ENCODE data around the gene EBF4.

Gene EBF4

DNA sequence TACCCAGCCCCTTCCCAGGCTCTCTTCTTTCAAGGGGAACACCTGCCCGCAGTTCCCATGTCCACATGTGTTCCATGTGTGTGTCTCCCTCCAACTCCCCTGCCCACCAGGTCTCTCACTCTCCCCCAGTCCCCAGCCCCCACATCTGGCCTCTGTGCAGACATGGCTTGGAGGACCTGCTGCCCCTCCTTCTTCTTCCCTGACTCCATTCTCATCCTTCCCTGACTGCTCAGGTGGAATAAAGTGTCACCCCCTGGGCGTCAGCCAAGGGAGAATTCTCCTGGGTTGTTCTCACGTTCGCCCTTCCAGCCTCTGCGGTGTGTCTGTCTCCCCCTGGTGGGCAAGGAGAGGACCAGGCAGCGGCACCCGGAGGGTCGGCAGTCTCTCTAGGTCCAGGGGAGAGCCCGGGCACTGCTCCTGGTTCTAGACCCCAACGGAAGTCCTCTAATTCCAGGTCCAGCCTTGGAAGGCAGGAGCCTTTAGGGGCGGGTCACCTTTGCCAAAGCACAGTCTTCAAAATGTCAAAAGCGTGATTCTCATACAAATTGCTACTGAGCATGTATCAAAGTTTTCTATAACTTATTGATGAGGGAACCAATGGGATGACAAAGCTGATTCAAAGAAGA, 50.5 kb downstream of the EBF4 start:
- no peak overlapping the region for H3K4me3 ChIP-seq (ENCODE audit: low read depth, low read length)
- TF ChIP-seq, protein P1, sequence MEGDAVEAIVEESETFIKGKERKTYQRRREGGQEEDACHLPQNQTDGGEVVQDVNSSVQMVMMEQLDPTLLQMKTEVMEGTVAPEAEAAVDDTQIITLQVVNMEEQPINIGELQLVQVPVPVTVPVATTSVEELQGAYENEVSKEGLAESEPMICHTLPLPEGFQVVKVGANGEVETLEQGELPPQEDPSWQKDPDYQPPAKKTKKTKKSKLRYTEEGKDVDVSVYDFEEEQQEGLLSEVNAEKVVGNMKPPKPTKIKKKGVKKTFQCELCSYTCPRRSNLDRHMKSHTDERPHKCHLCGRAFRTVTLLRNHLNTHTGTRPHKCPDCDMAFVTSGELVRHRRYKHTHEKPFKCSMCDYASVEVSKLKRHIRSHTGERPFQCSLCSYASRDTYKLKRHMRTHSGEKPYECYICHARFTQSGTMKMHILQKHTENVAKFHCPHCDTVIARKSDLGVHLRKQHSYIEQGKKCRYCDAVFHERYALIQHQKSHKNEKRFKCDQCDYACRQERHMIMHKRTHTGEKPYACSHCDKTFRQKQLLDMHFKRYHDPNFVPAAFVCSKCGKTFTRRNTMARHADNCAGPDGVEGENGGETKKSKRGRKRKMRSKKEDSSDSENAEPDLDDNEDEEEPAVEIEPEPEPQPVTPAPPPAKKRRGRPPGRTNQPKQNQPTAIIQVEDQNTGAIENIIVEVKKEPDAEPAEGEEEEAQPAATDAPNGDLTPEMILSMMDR (IDR thresholded peaks at IDR 0.05; ENCODE audit: low read depth, low read length, missing control alignments) = peak; percentile 94
- DNase-seq (ENCODE audit: low read depth) = no peak

DNA sequence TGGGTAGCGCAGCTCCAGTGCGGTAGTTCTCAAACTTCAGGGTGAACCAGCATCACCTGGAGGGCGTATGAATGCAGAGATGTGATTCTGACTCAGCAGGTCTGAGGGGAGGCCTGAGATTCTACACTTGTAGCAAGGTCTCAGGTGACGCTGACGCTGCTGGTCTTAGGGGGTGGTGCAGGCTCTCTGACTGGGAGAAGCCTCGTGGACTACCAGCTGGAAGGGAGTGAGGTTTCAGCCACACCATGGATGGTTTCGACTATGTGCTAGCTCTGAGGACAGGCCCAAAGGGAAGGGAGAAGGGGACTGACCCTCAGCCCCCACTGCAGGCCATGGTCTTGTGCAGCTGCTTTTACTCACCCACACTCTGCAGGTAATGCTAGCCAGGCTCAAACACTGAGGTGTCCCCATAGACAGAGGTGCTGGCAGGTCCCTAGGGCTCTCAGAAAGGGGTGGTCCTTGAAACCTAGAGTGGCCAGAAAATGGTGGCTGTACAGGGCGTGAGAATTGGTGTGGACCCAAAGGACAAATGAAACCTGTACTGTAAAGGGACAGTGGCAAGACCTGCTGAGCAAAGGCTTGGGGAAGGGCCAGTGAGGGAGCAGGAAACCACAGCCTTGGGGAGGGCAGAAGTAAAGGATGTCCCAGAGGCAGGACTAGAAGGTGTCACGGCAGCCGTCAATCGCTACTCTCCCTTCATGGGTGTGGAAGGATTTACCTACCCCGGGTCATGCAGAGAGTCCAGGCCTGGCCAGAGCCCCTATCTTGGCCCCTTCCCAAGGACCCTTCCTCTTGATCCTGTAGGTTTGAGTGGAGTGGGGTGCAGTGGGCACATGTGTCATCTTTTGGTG, 52.7 kb downstream of the EBF4 start:
- H3K4me3 ChIP-seq (ENCODE audit: low read depth, low read length) = no peak overlapping the region
- DNase-seq (ENCODE audit: low read depth) = no peak
- TF ChIP-seq, protein P1 (IDR thresholded peaks at IDR 0.05; ENCODE audit: low read depth, low read length, missing control alignments) = no peak

DNA sequence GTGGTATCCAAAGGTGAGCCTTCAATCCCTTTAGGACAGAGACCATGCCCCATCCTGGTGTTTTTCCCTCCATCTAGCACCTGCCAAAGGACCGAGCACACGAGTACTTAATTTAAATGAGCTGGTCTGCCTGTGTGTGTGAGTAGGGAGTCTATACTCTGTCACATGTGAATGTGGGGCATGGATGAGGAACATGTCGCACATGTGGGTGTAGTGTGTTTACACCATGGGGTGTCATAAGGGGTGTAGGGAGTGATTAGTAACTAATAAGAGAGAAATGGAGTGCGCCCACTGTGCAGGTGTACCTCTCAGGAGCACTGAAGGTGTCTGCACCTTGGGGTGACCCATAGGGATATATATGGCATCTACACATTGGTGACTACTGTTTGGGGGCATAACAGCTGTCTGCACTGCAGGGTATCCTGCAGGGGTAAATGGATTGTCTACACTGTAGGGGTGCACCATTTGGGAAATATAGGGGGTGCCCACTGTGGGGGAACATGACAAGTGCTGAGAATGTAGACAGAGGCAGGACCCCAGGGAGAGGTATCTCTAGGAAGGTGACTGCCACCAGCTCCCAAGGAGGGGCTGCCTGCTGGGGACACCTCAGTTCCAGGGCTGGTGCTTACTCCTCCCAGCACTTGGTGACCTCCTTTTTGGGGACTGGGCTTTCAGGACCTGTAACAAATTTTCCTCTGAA, 53.5 kb downstream of the EBF4 start:
- no peak for DNase-seq (ENCODE audit: low read depth)
- no peak overlapping the region for H3K4me3 ChIP-seq (ENCODE audit: low read depth, low read length)
- TF ChIP-seq, protein P1 (IDR thresholded peaks at IDR 0.05; ENCODE audit: low read depth, low read length, missing control alignments) = no peak

DNA sequence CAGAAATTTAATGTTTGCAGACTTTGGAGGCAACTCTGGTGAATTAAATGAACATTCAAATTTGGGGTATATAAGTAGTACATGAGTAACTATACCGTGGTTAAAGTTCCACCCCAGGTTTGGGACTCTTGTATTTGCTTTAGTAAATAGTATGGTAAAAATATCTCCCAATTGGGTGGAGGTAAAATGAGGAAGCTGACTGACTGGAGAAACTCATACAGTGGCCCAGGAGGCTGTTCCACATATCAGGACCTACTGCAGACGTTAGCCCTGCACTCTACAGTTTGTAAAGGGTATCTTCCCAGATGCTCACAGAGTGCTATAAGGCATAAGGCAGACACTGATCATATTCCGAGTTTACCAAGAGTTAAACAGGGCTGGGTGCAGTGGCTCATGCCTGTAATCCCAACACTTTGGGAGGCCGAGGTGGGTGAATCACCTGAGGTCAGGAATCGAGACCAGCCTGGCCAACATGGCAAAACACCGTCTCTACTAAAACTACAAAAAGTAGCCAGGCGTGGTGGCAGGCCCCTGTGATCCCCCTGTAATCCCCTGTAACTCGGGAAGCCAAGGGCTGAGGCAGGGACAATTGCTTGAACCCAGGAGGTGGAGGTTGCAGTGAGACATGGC, 54.2 kb downstream of the EBF4 start:
- no peak for DNase-seq (ENCODE audit: low read depth)
- TF ChIP-seq, protein P1 (IDR thresholded peaks at IDR 0.05; ENCODE audit: low read depth, low read length, missing control alignments) = no peak
- H3K4me3 ChIP-seq (ENCODE audit: low read depth, low read length) = no peak overlapping the region

DNA sequence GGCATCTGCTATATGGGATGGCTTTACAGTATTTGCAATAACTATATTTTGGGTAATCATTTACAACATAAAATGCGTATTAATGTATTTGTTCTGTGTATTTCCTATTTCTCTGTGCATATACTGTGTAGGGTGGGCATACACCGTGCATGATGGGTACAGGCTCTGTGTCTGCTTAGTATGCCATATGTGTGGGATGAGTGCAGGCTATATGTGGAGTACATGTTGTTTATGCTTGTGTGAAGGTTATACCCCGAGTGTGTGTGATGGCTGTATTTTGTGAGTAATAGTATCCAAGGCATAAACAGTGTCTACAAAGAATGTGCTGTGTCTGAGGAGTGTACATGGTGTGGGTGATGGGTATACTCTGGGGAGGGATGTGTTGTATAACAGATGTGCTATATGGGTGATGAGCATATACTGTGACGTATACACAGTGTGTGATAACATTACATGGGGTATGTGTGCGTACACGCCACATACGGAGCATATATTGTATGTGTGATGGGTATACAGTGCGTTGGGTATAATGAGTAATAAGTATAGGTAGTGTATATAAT, 55.2 kb downstream of the EBF4 start:
- no peak for DNase-seq (ENCODE audit: low read depth)
- H3K4me3 ChIP-seq (ENCODE audit: low read depth, low read length) = no peak overlapping the region
- TF ChIP-seq, protein P1 (IDR thresholded peaks at IDR 0.05; ENCODE audit: low read depth, low read length, missing control alignments) = no peak

DNA sequence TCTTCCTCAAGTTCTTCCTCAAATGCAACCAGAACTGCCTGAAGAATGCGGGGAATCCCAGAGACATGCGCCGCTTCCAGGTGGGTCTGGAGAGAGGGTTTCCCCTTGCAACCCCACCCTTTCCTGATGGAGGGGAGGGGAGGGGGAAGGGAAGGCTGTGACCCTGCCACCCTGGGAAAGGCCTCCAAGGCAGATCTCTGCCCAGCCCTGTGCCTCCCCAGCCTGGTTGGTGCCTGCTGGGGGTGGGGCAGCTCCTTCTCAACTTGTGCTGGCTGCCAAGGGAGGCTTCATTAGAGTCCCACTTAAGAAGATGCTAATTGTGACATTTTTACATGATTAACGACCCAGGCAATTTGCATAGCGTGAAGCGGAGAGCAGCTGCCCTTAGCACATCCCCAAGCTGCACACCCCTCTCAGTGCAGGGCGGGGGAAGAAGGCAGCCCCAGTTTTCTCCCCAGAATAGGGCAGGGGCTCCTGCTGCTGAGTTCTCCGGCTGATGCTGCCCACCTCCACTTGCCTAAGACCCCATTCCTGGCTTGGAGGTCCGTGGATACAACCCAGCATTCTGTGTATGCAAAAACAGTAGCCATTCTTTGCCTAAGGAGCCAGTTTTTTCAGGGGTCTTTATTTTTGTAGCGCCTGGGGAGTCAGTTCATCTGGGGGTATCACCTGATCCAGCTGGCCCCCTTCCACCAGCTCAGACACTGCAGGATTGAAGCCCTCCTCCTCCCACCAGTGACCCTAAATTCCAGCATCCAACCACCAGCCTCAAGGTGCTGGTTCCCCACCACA, 56.2 kb downstream of the EBF4 start:
- no peak overlapping the region for H3K4me3 ChIP-seq (ENCODE audit: low read depth, low read length)
- TF ChIP-seq, protein P1 (IDR thresholded peaks at IDR 0.05; ENCODE audit: low read depth, low read length, missing control alignments) = no peak
- DNase-seq (ENCODE audit: low read depth) = no peak

Data from GM12864 (cell line).